ENCODE results near the gene RIMS1.

Gene RIMS1

DNA sequence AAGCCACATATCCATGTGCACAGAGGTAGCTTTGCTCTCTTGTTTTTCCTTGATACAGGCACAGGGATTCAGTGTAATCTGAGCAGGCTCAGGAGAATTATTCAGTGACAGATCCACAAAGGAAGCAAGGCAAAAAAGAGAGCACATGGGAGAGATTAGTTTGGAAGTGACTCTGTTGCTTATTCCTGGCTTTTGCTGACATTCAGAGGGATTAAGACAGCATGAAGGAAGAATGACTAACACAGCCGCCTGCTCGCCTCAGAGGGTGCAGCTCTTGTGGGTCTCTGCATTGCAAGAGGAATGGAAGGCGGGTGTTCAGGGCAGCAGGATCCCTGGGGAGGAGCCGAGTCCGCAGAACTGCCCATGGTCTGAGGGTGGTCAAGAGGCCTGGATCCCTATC lies 532.1 kb downstream of the RIMS1 start:
- DNase-seq = no peak

DNA sequence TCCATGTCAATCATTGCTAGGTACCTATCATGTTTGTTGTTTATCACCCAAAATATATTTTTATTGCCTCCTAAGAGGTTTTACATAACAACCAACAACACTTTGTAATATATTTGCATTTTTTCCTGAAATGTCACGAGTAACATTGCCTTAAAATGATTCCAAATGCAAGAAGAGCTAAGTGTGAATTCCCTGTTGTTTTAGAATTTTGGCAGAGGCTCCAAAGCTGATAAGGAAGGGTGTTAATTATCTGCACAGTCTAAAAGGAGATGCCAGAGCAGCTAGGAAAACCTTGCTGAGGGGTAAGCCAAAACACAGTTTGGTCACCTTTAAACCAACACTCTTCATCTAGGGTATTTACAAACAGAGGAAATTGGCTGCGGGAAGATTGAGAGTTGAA lies 533.6 kb downstream of the RIMS1 start:
- no peak for DNase-seq

DNA sequence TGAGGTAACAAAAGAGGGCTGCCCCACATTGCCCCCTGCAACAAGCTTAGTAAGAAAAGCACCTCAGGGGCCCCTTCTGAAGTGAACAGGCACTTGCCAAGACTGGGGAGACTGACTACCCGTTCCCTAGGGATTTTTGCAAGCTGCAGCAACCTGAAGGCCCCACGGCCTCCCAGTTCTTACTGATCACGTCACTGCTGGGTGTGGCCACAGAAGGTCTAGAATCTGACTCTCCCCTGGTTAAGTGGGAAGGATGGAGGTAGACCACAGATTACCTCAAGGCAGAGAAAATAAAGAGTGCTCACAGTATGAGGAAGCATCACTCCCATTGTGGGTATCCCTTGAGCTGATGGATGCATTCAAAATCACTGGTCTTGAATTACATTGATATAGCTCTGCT lies 534.1 kb downstream of the RIMS1 start:
- no peak for DNase-seq

DNA sequence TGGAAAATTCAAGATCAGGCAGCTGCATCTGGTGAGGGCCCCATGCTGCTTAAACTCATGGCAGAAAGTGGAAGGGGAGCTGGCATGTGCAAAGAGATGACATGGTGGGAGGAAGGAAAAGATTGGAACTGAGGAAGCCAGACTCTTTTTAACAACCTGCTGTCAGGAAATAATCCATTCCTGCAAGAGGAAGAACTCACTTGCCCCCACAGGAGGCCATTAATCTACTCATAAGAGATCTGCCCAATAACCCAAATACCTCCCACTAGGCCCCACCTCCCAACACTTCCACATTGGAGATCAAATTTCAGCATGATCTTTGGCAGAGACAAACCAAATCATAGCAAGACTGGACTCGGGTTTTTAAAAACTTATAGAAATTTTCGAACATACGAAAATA lies 535.0 kb downstream of the RIMS1 start:
- DNase-seq = no peak

DNA sequence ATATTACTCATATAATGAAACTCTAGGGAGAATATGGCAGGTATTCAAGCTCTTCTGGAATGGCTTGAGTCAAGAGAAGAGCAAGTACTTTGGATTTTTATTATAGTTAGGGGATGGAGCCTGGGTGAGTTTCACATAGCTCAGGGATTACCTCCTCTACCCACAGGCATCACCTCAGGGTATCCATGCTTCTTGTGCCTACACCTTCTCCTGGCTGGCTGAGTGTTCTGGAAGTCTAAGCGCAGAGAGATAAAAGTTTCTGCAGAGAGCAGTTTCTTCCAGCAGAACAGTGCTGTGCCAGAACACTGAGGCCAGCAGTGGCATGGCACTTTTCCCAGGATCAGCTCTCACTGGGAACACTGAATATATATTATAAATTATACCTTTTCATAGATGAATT lies 535.8 kb downstream of the RIMS1 start:
- no peak for DNase-seq

DNA sequence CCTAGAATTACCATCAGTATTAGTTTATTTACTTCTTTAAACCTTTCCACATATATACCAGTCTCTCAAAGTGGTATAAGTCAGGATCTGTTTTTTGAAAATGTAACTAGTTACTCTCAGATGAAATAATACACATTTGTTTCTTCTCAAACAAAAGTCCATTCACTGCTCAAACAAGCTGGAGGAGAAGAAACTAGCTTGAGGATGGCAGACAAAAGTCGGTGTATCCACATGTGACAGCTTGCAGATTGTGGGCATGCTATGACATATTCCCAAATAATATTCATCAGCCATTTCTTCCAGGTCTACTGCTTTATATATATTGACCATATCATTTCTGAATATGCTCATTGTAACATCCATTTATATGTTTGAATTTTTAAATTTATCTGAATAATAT lies 538.1 kb downstream of the RIMS1 start:
- no peak for DNase-seq

DNA sequence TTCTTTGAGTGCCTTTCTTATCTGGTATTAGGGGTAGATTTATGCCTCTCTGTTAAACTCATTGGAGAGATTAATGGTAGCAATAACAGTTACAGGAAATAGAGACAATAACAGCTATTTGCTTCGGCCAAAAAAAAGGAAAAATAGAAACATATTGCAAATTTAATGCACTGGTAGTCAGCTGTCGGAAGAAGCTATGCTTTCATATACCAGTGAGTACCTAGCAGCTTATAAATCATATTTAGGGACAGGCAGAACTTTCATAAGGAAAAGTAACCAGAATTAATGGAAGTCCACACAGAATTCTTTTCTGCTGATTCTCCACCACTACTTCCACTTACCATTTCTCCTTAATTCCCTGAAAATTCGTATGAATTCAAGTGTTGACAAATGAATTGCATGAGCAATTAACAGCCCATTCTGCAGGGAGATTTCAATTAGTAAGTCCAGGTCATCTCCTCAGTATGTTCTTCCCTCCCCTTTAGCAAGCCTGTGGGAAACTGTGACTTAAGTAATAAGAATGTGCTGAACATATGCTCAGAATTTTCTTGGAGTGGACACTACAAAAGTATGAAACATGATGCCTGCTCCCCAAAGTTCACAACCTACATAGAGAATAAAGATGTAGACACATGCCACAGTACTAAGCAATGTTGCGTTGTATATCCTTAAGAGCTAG lies 538.8 kb downstream of the RIMS1 start:
- DNase-seq = no peak

DNA sequence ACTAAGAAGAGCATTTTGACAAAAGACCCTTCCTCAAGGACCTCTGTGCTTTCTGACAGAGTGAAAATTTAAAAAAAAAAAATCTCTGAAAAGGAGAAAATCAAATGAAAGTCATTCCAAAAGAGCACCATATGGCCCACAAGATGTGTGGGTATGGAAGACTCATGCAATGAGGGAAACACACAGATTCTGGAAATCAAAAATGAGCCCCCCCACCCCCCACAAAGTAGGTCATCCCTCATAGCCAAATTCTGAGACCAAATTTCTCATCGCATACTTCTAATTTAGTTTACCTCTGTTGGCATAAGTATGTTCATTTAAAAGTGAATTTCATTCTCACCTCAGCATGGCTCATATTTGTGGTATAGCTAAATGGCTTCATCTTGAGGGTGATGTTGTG lies 554.3 kb downstream of the RIMS1 start:
- no peak for DNase-seq

DNA sequence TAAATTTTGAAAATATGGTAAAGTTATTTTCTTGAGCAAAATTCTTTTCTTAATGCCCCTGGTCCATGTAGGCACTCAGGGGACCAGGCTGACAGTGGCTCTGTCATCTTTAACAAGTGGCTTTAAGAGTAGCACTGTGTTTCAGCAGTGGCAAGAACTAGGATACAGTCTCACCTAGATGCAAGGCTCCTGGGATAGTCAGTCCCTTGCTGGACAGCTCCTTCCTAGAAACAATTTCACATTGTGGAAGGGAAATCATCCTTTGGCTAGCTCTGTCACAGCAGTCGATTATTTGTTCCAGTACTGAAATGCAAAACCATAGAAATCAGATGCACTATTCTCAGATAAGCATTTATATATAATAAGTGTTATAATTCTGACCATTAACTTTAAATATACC lies 560.1 kb downstream of the RIMS1 start:
- no peak for DNase-seq
